ENCODE measurements around the gene PSKH1.
"Not testable (repeated sequence)": the region's sequence is repeated elsewhere in the genome, so short reads cannot be mapped to it uniquely, and the experiment has no call there.

PSKH1 gene

GRCh38 chr16:67924140-67924906, 31.3 kb downstream of the PSKH1 start:
- no peak for DNase-seq (ENCODE audit: low read depth, low spot score)

- DNase-seq (ENCODE audit: low read depth, low spot score), result no peak
Observed at GRCh38 chr16:67926181-67926750, 33.2 kb downstream of the PSKH1 start.

GRCh38 chr16:67927131-67927941, 34.3 kb downstream of the PSKH1 start:
- DNase-seq (ENCODE audit: low read depth, low spot score), result no peak

GRCh38 chr16:67928147-67928546, 35.1 kb downstream of the PSKH1 start:
- no peak for DNase-seq (ENCODE audit: low read depth, low spot score)

- DNase-seq (ENCODE audit: low read depth, low spot score), result no peak
Observed at GRCh38 chr16:67928561-67929364, 35.7 kb downstream of the PSKH1 start.

- no peak for DNase-seq (ENCODE audit: low read depth, low spot score)
Observed at GRCh38 chr16:67930191-67930590, 37.1 kb downstream of the PSKH1 start.

GRCh38 chr16:67930678-67931211, 37.7 kb downstream of the PSKH1 start:
- DNase-seq (ENCODE audit: low read depth, low spot score), result no peak

GRCh38 chr16:67931712-67932461, 38.8 kb downstream of the PSKH1 start, which contains the start of gene CTRL:
Gene CTRL, minus strand, starts transcription at chr16:67931862. Its CDS starts 10 bp downstream, at chr16:67931852.
- DNase-seq (ENCODE audit: low read depth, low spot score), result no peak

- DNase-seq (ENCODE audit: low read depth, low spot score), result no peak
Observed at GRCh38 chr16:67932462-67932840, 39.4 kb downstream of the PSKH1 start.

- no peak for DNase-seq (ENCODE audit: low read depth, low spot score)
Observed at GRCh38 chr16:67933805-67934204, 40.8 kb downstream of the PSKH1 start.

GRCh38 chr16:67934306-67935100, 41.4 kb downstream of the PSKH1 start:
- DNase-seq (ENCODE audit: low read depth, low spot score), result no peak

- no peak for DNase-seq (ENCODE audit: low read depth, low spot score)
Observed at GRCh38 chr16:67935101-67935401, 42.0 kb downstream of the PSKH1 start.

GRCh38 chr16:67935402-67936123, 42.5 kb downstream of the PSKH1 start:
- DNase-seq (ENCODE audit: low read depth, low spot score), result peak; percentile 73

- no peak for DNase-seq (ENCODE audit: low read depth, low spot score)
Observed at GRCh38 chr16:67936124-67936879, 43.2 kb downstream of the PSKH1 start, which contains the start of gene PSMB10. Gene PSMB10, minus strand, starts transcription at chr16:67936850. Its CDS starts 101 bp downstream, at chr16:67936749.

- no peak for DNase-seq (ENCODE audit: low read depth, low spot score)
Observed at GRCh38 chr16:67936880-67937605, 44.0 kb downstream of the PSKH1 start.

GRCh38 chr16:67937713-67938112, 44.7 kb downstream of the PSKH1 start:
- not testable (repeated sequence) for DNase-seq (ENCODE audit: low read depth, low spot score)

GRCh38 chr16:67939507-67940445, 46.7 kb downstream of the PSKH1 start:
- no peak for DNase-seq (ENCODE audit: low read depth, low spot score)

Measured in smooth muscle cell of the brain vasculature (primary cell).